Measurements from ENCODE around the gene PDIA5. TPM values are rescaled to one million over a fixed set of nuclear protein-coding genes. Genes with fewer than 3 reads are reported as not detected.

The PDIA5 gene
- total and polyA plus RNA-seq, 4 donors: 36.8 to 94.6 (median 63.3) TPM

DNA sequence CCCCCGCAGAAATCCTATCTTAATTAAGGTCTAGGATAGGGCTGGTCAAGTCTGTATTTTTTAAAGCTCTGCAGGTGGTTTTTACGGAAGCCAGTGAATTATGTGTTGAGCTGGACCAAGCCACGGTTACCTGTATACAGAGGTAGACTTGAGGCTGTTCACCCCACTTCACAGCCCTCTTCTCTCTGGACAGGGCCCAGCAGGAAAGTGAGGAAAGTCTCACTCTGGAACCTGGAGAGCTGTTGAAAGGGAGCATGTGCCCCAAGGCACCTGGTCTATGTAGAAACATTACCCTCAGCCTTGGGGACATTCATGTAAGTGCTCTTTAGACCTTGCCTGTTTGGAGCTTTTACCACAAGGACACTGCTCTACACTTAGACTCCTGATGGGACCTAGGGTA is 46.1 kb upstream of the PDIA5 start:
- no peak for TF ChIP-seq RAD21 (IDR thresholded peaks at IDR 0.05)
- TF ChIP-seq, protein P1, sequence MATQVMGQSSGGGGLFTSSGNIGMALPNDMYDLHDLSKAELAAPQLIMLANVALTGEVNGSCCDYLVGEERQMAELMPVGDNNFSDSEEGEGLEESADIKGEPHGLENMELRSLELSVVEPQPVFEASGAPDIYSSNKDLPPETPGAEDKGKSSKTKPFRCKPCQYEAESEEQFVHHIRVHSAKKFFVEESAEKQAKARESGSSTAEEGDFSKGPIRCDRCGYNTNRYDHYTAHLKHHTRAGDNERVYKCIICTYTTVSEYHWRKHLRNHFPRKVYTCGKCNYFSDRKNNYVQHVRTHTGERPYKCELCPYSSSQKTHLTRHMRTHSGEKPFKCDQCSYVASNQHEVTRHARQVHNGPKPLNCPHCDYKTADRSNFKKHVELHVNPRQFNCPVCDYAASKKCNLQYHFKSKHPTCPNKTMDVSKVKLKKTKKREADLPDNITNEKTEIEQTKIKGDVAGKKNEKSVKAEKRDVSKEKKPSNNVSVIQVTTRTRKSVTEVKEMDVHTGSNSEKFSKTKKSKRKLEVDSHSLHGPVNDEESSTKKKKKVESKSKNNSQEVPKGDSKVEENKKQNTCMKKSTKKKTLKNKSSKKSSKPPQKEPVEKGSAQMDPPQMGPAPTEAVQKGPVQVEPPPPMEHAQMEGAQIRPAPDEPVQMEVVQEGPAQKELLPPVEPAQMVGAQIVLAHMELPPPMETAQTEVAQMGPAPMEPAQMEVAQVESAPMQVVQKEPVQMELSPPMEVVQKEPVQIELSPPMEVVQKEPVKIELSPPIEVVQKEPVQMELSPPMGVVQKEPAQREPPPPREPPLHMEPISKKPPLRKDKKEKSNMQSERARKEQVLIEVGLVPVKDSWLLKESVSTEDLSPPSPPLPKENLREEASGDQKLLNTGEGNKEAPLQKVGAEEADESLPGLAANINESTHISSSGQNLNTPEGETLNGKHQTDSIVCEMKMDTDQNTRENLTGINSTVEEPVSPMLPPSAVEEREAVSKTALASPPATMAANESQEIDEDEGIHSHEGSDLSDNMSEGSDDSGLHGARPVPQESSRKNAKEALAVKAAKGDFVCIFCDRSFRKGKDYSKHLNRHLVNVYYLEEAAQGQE (IDR thresholded peaks at IDR 0.05): no peak
- TF ChIP-seq, protein P2, sequence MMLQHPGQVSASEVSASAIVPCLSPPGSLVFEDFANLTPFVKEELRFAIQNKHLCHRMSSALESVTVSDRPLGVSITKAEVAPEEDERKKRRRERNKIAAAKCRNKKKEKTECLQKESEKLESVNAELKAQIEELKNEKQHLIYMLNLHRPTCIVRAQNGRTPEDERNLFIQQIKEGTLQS (IDR thresholded peaks at IDR 0.05): no peak
- TF ChIP-seq, protein P3, sequence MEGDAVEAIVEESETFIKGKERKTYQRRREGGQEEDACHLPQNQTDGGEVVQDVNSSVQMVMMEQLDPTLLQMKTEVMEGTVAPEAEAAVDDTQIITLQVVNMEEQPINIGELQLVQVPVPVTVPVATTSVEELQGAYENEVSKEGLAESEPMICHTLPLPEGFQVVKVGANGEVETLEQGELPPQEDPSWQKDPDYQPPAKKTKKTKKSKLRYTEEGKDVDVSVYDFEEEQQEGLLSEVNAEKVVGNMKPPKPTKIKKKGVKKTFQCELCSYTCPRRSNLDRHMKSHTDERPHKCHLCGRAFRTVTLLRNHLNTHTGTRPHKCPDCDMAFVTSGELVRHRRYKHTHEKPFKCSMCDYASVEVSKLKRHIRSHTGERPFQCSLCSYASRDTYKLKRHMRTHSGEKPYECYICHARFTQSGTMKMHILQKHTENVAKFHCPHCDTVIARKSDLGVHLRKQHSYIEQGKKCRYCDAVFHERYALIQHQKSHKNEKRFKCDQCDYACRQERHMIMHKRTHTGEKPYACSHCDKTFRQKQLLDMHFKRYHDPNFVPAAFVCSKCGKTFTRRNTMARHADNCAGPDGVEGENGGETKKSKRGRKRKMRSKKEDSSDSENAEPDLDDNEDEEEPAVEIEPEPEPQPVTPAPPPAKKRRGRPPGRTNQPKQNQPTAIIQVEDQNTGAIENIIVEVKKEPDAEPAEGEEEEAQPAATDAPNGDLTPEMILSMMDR (IDR thresholded peaks at IDR 0.05; ENCODE audit: low read depth, low read length, missing input control): no peak
- no peak for TF ChIP-seq HNF4G (IDR thresholded peaks at IDR 0.05)
- TF ChIP-seq RXRA (IDR thresholded peaks at IDR 0.05): no peak
- no peak for TF ChIP-seq TAF1 (conservative IDR thresholded peaks at IDR 0.05)
- TF ChIP-seq, protein P4, sequence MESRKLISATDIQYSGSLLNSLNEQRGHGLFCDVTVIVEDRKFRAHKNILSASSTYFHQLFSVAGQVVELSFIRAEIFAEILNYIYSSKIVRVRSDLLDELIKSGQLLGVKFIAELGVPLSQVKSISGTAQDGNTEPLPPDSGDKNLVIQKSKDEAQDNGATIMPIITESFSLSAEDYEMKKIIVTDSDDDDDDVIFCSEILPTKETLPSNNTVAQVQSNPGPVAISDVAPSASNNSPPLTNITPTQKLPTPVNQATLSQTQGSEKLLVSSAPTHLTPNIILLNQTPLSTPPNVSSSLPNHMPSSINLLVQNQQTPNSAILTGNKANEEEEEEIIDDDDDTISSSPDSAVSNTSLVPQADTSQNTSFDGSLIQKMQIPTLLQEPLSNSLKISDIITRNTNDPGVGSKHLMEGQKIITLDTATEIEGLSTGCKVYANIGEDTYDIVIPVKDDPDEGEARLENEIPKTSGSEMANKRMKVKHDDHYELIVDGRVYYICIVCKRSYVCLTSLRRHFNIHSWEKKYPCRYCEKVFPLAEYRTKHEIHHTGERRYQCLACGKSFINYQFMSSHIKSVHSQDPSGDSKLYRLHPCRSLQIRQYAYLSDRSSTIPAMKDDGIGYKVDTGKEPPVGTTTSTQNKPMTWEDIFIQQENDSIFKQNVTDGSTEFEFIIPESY (IDR thresholded peaks at IDR 0.05): no peak
- TF ChIP-seq FOXA1 (IDR thresholded peaks at IDR 0.05): no peak
- no peak for TF ChIP-seq FOXA2 (IDR thresholded peaks at IDR 0.05)
- TF ChIP-seq NR2F2 (IDR thresholded peaks at IDR 0.05): no peak
- Histone ChIP-seq H3K9ac (ENCODE audit: low read depth in 1 of 2, low read length in 2 of 2) (no peak overlapping the region), H3K9me3 (ENCODE audit: control insufficient read depth in 4 of 4, low read length in 3 of 4) (no peaks in the 10 kb centered on the region), H3K27ac (ENCODE audit: low read depth in 1 of 2, low read length in 2 of 2) (no peak overlapping the region), H3K4me3 (ENCODE audit: low read depth in 1 of 3, low read length in 3 of 3) (no peak overlapping the region), H3K36me3 (ENCODE audit: control insufficient read depth in 4 of 4, insufficient read depth in 3 of 4, low read depth in 1 of 4, low read length in 3 of 4) (no peaks in the 10 kb centered on the region), H3K4me1 (ENCODE audit: control insufficient read depth in 4 of 4, insufficient read depth in 4 of 4, low read length in 3 of 4) (no peaks in the 10 kb centered on the region), H3K27me3 (ENCODE audit: control insufficient read depth in 4 of 4, insufficient read depth in 4 of 4, low read length in 3 of 4) (no peaks in the 10 kb centered on the region)
- DNase-seq (ENCODE audit: low spot score): no peak
- 96% methylated on average over 3 of the region's 3 CpGs for WGBS

DNA sequence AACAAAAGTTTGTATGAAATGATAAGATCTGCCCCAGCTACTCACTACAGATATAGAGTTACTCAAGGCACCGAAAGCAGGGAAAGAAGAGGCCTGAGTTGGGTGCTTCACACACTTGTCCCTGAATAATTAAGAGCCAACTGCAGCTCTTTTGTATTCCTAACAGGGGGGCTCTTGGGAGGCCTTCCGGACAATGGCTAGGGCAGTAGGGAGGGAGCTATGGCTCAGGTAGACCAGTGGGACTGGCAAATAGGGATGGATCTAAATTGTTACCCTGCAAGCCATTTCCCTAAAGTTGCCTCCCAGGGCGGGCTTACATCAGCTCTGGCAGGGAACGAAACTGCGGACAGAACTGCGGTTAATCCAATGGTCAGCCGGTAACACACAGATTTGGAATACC is 45.4 kb upstream of the PDIA5 start:
- Histone ChIP-seq H3K27me3 (ENCODE audit: control insufficient read depth in 4 of 4, insufficient read depth in 4 of 4, low read length in 3 of 4) (no peaks in the 10 kb centered on the region), H3K9me3 (ENCODE audit: control insufficient read depth in 4 of 4, low read length in 3 of 4) (no peaks in the 10 kb centered on the region), H3K27ac (ENCODE audit: low read depth in 1 of 2, low read length in 2 of 2) (no peak overlapping the region), H3K4me3 (ENCODE audit: low read depth in 1 of 3, low read length in 3 of 3) (no peak overlapping the region), H3K4me1 (ENCODE audit: control insufficient read depth in 4 of 4, insufficient read depth in 4 of 4, low read length in 3 of 4) (peaks cover 0 to under 1% (median under 1%) of the 10 kb centered on the region in 4 donors), H3K36me3 (ENCODE audit: control insufficient read depth in 4 of 4, insufficient read depth in 3 of 4, low read depth in 1 of 4, low read length in 3 of 4) (no peaks in the 10 kb centered on the region), H3K9ac (ENCODE audit: low read depth in 1 of 2, low read length in 2 of 2) (no peak overlapping the region)
- TF ChIP-seq TAF1 (conservative IDR thresholded peaks at IDR 0.05) (no peak), JUND (IDR thresholded peaks at IDR 0.05) (no peak), EGR1 (IDR thresholded peaks at IDR 0.05; ENCODE audit: low read depth in 2 of 2) (no peak)
- TF ChIP-seq, protein P1 (IDR thresholded peaks at IDR 0.05): no peak
- no peak for DNase-seq (ENCODE audit: low spot score)
- 92% methylated on average over 7 of the region's 7 CpGs for WGBS
